H54 (cell line): ENCODE results near the gene ITPKC.

Experiments used
- DNase-seq: peaks from one replicate; pipeline ENCODE4 v3.0.0; 2011; ENCODE audit warnings: low spot score, mixed read lengths; ENCODE audit not compliant: insufficient read length
- FAIRE-seq: peaks from 3 replicates; lab custom pipeline; 2011; peaks lifted over from hg19 to GRCh38; lab: Jason Lieb, UNC
- POLR2A ChIP-seq: IDR thresholded peaks from 2 replicates; pipeline ENCODE4 v1.6.1; 2011; ENCODE audit warnings: low read depth, mild to moderate bottlenecking, low read length

Gene ITPKC

GRCh38 chr19:40733149-40733548 lies 16.2 kb downstream of the ITPKC start:
- FAIRE-seq, result no peak
- no peak for DNase-seq
- TF ChIP-seq POLR2A, result no peak

- FAIRE-seq (no peak), DNase-seq (no peak)
- no peak for TF ChIP-seq POLR2A
These were observed 18.3 kb downstream of the ITPKC start for GRCh38 chr19:40735013-40735771.

GRCh38 chr19:40736661-40737060 lies 19.7 kb downstream of the ITPKC start:
- no peak for TF ChIP-seq POLR2A
- FAIRE-seq (no peak), DNase-seq (no peak)

- no peak for TF ChIP-seq POLR2A
- no peak for DNase-seq
- FAIRE-seq, result no peak
These were observed 20.3 kb downstream of the ITPKC start for GRCh38 chr19:40737102-40737644.

GRCh38 chr19:40739030-40739839 lies 22.3 kb downstream of the ITPKC start:
- no peak for FAIRE-seq
- no peak for TF ChIP-seq POLR2A
- DNase-seq, result no peak

- no peak for FAIRE-seq
- DNase-seq, result no peak
- TF ChIP-seq POLR2A, result no peak
These were observed 23.2 kb downstream of the ITPKC start for GRCh38 chr19:40739871-40740703.

- DNase-seq (no peak), FAIRE-seq (no peak)
- no peak for TF ChIP-seq POLR2A
These were observed 23.8 kb downstream of the ITPKC start for GRCh38 chr19:40740747-40741146.

- TF ChIP-seq POLR2A, result no peak
- no peak for DNase-seq
- no peak for FAIRE-seq
These were observed 24.8 kb downstream of the ITPKC start for GRCh38 chr19:40741527-40742390.

GRCh38 chr19:40742477-40742876 lies 25.6 kb downstream of the ITPKC start:
- FAIRE-seq (no peak), DNase-seq (no peak)
- TF ChIP-seq POLR2A, result no peak

GRCh38 chr19:40742886-40743285 lies 26.0 kb downstream of the ITPKC start:
- DNase-seq (no peak), FAIRE-seq (no peak)
- TF ChIP-seq POLR2A, result no peak

GRCh38 chr19:40743926-40744325 lies 27.0 kb downstream of the ITPKC start:
- TF ChIP-seq POLR2A, result no peak
- DNase-seq (no peak), FAIRE-seq (no peak)

- FAIRE-seq (no peak), DNase-seq (no peak)
- TF ChIP-seq POLR2A, result no peak
These were observed 27.9 kb downstream of the ITPKC start for GRCh38 chr19:40744554-40745401.
